Progenitor cell of endocrine pancreas (in vitro differentiated cells): ENCODE results near the gene BMP2K. TPM values are rescaled to one million over a fixed set of nuclear protein-coding genes. Genes with fewer than 3 reads are reported as not detected.

ENCODE experiments used
- DNase-seq: peaks from one replicate; pipeline ENCODE4 v3.0.0; 2021; ENCODE audit warnings: low spot score; ENCODE audit not compliant: unreplicated experiment
- H3K27ac Mint-ChIP-seq: 2 replicates; pipeline ENCODE4 v1.8.0; 2021; ENCODE audit warnings: mild to moderate bottlenecking, moderate library complexity, mixed read lengths
- H3K27me3 Mint-ChIP-seq: 2 replicates; pipeline ENCODE4 v1.8.0; 2021; ENCODE audit warnings: mixed read lengths
- H3K36me3 Mint-ChIP-seq: 2 replicates; pipeline ENCODE4 v1.8.0; 2022; ENCODE audit warnings: mixed read lengths; ENCODE audit not compliant: insufficient read depth
- H3K4me1 Mint-ChIP-seq: 2 replicates; pipeline ENCODE4 v1.8.0; 2021; ENCODE audit warnings: low read depth, mixed read lengths
- H3K4me3 Mint-ChIP-seq: 2 replicates; pipeline ENCODE4 v1.8.0; 2021; ENCODE audit warnings: low read depth, mild to moderate bottlenecking, moderate library complexity, mixed read lengths
- H3K9me3 Mint-ChIP-seq: 2 replicates; pipeline ENCODE4 v1.8.0; 2021; ENCODE audit warnings: low read depth, mixed read lengths
- total RNA-seq: library from RNA; stranded (reverse); gene quantifications from 2 replicates; pipeline ENCODE4 v1.2.1, GENCODE V29; 2021
- TF ChIP-seq, protein P1 (sequence below): fragments of 200-600 bp; sonication (generic); IDR thresholded peaks from one replicate; pipeline ENCODE4 v1.5.0; 2021; ENCODE audit warnings: antibody characterized with exemption, mild to moderate bottlenecking; ENCODE audit not compliant: unreplicated experiment

BMP2K gene
- total RNA-seq, 1 donor from 2014 or later: 32.5 TPM

DNA sequence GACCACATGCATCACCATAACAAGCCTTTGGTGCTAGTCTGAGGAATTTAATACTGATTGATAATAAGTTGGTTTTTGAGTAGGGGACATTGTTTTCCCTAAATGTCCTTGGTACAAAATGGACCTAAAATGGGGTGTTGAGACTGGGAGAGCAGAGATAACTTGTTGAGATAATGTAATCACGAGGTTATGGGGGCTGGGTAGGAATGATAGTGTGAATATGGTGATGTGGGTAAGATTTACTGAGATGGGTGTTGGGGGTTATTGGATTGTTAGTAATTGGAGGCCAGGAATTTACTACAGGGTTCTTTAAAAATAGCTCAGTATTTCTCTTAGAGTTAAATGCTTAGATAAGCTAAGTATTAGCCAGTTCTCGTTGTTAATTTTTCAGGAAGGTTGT is 3.9 kb downstream of the BMP2K start:
- peaks cover 1% of the 10 kb centered on the region for H3K36me3 Mint-ChIP-seq
- H3K4me3 Mint-ChIP-seq: no peak overlapping the region
- H3K27me3 Mint-ChIP-seq: no peaks in the 10 kb centered on the region
- no peaks in the 10 kb centered on the region for H3K9me3 Mint-ChIP-seq
- H3K27ac Mint-ChIP-seq: no peak overlapping the region
- TF ChIP-seq, protein P1, sequence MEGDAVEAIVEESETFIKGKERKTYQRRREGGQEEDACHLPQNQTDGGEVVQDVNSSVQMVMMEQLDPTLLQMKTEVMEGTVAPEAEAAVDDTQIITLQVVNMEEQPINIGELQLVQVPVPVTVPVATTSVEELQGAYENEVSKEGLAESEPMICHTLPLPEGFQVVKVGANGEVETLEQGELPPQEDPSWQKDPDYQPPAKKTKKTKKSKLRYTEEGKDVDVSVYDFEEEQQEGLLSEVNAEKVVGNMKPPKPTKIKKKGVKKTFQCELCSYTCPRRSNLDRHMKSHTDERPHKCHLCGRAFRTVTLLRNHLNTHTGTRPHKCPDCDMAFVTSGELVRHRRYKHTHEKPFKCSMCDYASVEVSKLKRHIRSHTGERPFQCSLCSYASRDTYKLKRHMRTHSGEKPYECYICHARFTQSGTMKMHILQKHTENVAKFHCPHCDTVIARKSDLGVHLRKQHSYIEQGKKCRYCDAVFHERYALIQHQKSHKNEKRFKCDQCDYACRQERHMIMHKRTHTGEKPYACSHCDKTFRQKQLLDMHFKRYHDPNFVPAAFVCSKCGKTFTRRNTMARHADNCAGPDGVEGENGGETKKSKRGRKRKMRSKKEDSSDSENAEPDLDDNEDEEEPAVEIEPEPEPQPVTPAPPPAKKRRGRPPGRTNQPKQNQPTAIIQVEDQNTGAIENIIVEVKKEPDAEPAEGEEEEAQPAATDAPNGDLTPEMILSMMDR: no peak
- DNase-seq: no peak
- peaks cover 14% of the 10 kb centered on the region for H3K4me1 Mint-ChIP-seq

DNA sequence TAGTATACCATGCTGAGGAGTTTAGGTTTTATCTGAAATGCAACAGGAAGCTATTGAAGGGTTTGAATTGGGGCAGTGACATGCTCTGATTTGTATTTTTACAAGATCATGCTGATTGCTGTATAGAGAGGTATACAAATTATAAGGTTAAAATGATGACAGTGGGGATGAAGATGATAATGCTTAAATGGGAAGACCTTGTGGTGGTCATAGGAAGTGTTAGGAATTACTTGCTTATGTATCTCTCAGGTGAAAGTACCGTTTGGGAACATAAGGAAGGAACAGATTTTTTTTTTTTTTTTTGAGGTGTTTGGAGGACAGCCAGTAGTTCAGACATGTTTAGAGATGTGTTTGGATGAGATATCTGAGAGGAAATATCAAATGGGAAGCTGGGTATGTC is 5.0 kb downstream of the BMP2K start:
- peaks cover 4% of the 10 kb centered on the region for H3K36me3 Mint-ChIP-seq
- TF ChIP-seq, protein P1: no peak
- peaks cover 12% of the 10 kb centered on the region for H3K4me1 Mint-ChIP-seq
- no peak overlapping the region for H3K4me3 Mint-ChIP-seq
- no peaks in the 10 kb centered on the region for H3K9me3 Mint-ChIP-seq
- H3K27ac Mint-ChIP-seq: no peak overlapping the region
- no peaks in the 10 kb centered on the region for H3K27me3 Mint-ChIP-seq
- no peak for DNase-seq

DNA sequence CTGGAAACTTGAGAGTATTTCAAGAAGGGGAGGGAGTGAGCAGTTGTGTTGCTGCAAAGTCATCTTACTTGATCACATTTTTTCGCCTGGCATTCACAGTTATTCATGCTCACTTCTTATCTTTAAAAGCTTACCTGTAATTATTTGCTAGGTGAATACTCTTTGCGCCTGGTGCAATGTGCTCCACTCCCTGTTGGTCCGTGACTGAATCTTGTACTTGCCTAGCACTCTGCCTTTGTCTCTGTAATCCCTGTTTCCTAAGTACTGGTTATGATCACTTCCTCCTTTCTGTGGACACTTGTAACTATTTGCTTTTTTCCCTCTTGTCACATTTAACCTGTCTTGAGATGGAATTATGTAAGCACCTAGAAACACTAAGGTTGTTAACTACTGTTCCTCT is 5.8 kb downstream of the BMP2K start:
- DNase-seq: no peak

DNA sequence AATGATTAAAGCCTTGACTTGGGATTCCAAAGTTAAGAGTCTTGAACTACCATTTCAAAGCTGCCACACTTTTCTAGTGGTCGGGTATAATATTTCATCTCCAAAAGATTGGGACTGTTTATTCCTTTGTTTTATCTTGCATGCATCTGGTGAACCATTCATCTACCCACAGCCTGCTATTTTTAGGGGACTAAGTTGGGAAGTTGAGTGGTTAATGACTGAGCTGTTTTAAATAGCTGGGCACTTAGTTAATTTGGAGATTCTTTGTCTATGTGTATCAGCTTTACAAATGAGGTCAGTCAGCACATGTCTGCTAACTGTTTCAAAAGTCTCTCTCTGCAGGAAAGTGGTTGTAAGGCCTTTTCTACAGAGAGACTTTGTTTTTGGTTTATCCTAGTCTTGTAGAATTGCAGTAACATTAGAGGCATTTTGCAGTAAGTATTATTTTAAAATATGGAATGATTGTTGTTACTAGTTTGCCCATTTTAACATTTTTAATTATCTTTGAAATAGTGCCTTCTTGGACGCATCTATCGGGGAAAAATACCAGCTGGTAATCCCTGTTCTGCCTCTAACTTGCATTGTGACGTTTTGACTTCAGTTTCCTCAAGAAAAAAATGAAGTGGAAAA is 8.2 kb downstream of the BMP2K start:
- Mint-ChIP-seq H3K27ac (no peak overlapping the region), H3K4me1 (peaks cover 6% of the 10 kb centered on the region)

More for the DNA sequence above, 5.8 kb downstream of the BMP2K start:
- Mint-ChIP-seq H3K4me1 (peaks cover 11% of the 10 kb centered on the region), H3K9me3 (no peaks in the 10 kb centered on the region), H3K27ac (no peak overlapping the region), H3K36me3 (peaks cover 4% of the 10 kb centered on the region), H3K27me3 (no peaks in the 10 kb centered on the region), H3K4me3 (no peak overlapping the region)
- TF ChIP-seq, protein P1: no peak

DNA sequence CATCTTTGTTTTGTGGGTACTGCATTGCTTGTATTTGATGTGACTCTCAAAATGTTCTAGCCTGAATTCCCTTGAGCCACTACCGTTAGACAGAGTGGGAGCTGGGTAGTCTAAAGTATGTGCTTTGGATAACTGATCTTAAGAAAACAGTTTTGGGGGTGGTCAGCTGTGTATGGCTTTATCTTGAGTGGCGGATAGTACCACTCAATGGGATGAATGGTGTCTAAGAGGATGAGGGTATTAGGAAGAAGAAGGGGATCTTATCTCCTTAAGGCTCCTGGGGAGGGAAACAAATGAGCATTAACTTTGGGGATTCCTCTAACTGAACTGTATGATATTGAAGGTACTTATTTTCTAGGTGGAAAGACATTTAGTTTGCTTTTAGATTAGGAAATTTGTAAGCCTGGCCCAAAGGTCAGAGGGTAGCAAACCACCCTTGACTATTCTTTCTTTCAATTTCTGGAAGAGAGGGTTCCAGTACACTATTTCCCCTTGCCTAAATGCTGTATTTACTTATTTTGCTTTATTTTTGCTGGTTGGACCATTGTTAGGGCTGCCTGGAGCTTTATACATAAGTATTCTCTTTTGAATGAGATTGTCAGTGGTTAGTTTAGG is 11.3 kb downstream of the BMP2K start:
- no peaks in the 10 kb centered on the region for H3K27me3 Mint-ChIP-seq
- no peak overlapping the region for H3K27ac Mint-ChIP-seq
- peaks cover 6% of the 10 kb centered on the region for H3K4me1 Mint-ChIP-seq
- H3K9me3 Mint-ChIP-seq: no peaks in the 10 kb centered on the region
- DNase-seq: no peak
- peaks cover 4% of the 10 kb centered on the region for H3K36me3 Mint-ChIP-seq
- TF ChIP-seq, protein P1: no peak
- no peak overlapping the region for H3K4me3 Mint-ChIP-seq

More for the DNA sequence above, 8.2 kb downstream of the BMP2K start:
- Mint-ChIP-seq H3K27me3 (no peaks in the 10 kb centered on the region), H3K9me3 (no peaks in the 10 kb centered on the region), H3K36me3 (peaks cover 4% of the 10 kb centered on the region), H3K4me3 (no peak overlapping the region)
- TF ChIP-seq, protein P1: no peak
- no peak for DNase-seq
